Panc1 (cell line): ENCODE data around the gene ENKD1. TPM values are rescaled to one million over a fixed set of nuclear protein-coding genes. Genes with fewer than 3 reads are reported as not detected.

Source experiments
- ATAC-seq: fragments of 200-7000 bp; cut with Tn5 transposase; 2 replicates; pipeline ENCODE4 v1.9.1; 2020; ENCODE audit warnings: mild to moderate bottlenecking, moderate library complexity
- BruUV-seq: library from RNA; stranded (reverse); fragments of 400-500 nt; replicated peaks from 2 replicates; lab custom pipeline; 2021; lab: Mats Ljungman, UMichigan
- CTCF ChIA-PET: fragments of 300-600 bp; sonication (Branson Sonifier 250); formaldehyde crosslinking; loops from one replicate; lab custom pipeline; 2022; ENCODE audit warnings: antibody characterized with exemption; lab: Charles Lee
- POLR2A ChIA-PET: fragments of 300-600 bp; sonication (Branson Sonifier 250); formaldehyde crosslinking; loops from one replicate; lab custom pipeline; 2022; ENCODE audit warnings: antibody characterized with exemption; lab: Charles Lee
- DNase-seq: peaks from one replicate; pipeline ENCODE4 v3.0.0-alpha.2; 2010; ENCODE audit warnings: low read depth, low spot score
- H3K27ac ChIP-seq: 2 replicates; pipeline ENCODE4 v1.5.1; 2011; ENCODE audit warnings: mild to moderate bottlenecking, low read length, inconsistent platforms
- H3K27me3 ChIP-seq: fragments of 200-500 bp; sonication (Bioruptor generic); 2 replicates; pipeline ENCODE4 v1.6.0; 2014; ENCODE audit warnings: low read length, inconsistent platforms; ENCODE audit not compliant: control insufficient read depth, insufficient read depth
- H3K36me3 ChIP-seq: fragments of 200-500 bp; sonication (Bioruptor generic); 2 replicates; pipeline ENCODE4 v1.5.1; 2014; ENCODE audit warnings: inconsistent platforms, mild to moderate bottlenecking, low read length, moderate library complexity; ENCODE audit not compliant: control insufficient read depth, insufficient read depth
- H3K4me1 ChIP-seq: 2 replicates; pipeline ENCODE4 v1.5.1; 2011; ENCODE audit warnings: inconsistent platforms, mild to moderate bottlenecking, low read length, moderate library complexity; ENCODE audit not compliant: control insufficient read depth, insufficient read depth
- H3K4me3 ChIP-seq, 2 experiments: 2 replicates each; pipeline ENCODE4 v1.5.1; 2011 to 2012; ENCODE audit warnings: low read depth in 2 of 2, low read length in 2 of 2, mild to moderate bottlenecking in 2 of 2, inconsistent platforms in 1 of 2, moderate library complexity in 1 of 2
- H3K9me3 ChIP-seq: fragments of 200-500 bp; sonication (Bioruptor generic); 2 replicates; pipeline ENCODE4 v1.5.1; 2014; ENCODE audit warnings: low read depth, mild to moderate bottlenecking, inconsistent platforms, low read length, moderate library complexity; ENCODE audit not compliant: control insufficient read depth, insufficient read depth
- POLR2AphosphoS5 ChIP-seq: IDR thresholded peaks from 2 replicates; pipeline ENCODE4 v1.6.1; 2012; ENCODE audit warnings: mild to moderate bottlenecking, low read depth, low read length, moderate library complexity
- REST ChIP-seq, 2 experiments: IDR thresholded peaks; 2 replicates each; pipeline ENCODE4 v1.6.1; 2011 to 2012; ENCODE audit warnings: low read depth in 2 of 2, control low read depth in 1 of 2, low read length in 1 of 2, mild to moderate bottlenecking in 1 of 2, moderate library complexity in 1 of 2; ENCODE audit not compliant: insufficient read depth in 1 of 2
- SIN3A ChIP-seq: IDR thresholded peaks from 2 replicates; pipeline ENCODE4 v1.6.1; 2012; ENCODE audit warnings: low read depth, mild to moderate bottlenecking, low read length, moderate library complexity, borderline replicate concordance; ENCODE audit not compliant: insufficient read depth
- TCF7L2 ChIP-seq: IDR thresholded peaks from 2 replicates; pipeline ENCODE4 v1.6.1; 2011; ENCODE audit warnings: mild to moderate bottlenecking, low read depth, low read length, inconsistent platforms
- in situ Hi-C: cut with HindIII; loops from 2 replicates; pipeline ENCODE4 v1.10.0; 2016; ENCODE audit warnings: low sequenced_read_pairs, low pct_unique_long_range_greater_than_20kb
- intact Hi-C: fragments of 100-400 bp; cut with micrococcal nuclease; formaldehyde crosslinking; loops from one replicate; pipeline ENCODE4 v1.10.0; 2022; ENCODE audit not compliant: unreplicated experiment
- total RNA-seq: library from RNA; stranded (reverse); gene quantifications from one replicate; pipeline ENCODE4 v1.2.1, GENCODE V29; 2021; ENCODE audit not compliant: unreplicated experiment
- TF ChIP-seq, protein P1 (sequence below): fragments of 450-650 bp; IDR thresholded peaks from 2 replicates; pipeline ENCODE4 v1.5.1; 2017; ENCODE audit warnings: mild to moderate bottlenecking

Gene ENKD1
- total RNA-seq, 1 experiment from 2014 or later: 14.6 TPM

DNA sequence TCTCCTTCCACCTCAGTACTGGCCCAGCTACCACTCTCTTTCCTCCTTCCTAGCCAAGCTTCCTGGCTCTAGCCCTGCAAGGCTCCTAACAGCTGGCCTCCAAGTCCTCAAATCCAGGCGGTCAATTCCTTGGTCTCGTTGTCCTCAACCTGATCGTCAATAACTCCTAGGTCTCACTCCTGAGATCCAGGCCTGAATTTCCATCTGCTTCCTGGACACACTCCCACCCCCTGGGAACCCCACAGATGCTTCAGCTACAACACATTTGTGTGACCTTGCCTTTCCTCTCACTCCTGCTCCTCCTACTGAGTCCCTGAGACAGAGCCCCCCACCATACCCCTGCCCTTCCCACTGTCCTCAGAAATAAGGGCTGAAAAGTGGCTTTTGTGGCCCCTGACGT, 2.3 kb downstream of the ENKD1 start:
- in situ Hi-C loops: no loop called here
- POLR2A ChIA-PET: no interaction called here
- ATAC-seq: no peak

DNA sequence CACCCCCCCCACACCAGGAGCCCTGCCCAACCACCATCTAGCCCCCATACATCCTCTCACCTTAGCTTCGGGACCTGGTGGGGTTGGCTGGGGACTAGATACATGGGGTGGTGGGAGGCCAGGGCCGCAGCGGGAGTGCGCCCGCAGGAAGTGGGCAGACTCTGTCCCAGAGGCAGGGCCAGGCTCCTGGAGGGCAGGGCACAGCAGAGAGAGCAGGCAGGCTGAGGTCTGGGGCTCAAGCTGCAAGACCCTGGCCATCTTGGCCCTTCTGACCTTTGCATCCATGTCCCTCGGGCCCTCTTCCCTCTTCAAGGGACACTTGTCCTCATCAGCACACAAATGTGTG, 2.7 kb downstream of the ENKD1 start:
- intact Hi-C loops: no loop called here
- ChIA-PET POLR2A (no interaction called here), CTCF (no interaction called here)
- no peak overlapping the region for H3K27ac ChIP-seq
- no peak for TF ChIP-seq REST (IDR thresholded peaks at IDR 0.05; ENCODE audit: insufficient read depth in 1 of 2, low read depth in 2 of 2, low read length in 1 of 2)
- TF ChIP-seq, protein P1, sequence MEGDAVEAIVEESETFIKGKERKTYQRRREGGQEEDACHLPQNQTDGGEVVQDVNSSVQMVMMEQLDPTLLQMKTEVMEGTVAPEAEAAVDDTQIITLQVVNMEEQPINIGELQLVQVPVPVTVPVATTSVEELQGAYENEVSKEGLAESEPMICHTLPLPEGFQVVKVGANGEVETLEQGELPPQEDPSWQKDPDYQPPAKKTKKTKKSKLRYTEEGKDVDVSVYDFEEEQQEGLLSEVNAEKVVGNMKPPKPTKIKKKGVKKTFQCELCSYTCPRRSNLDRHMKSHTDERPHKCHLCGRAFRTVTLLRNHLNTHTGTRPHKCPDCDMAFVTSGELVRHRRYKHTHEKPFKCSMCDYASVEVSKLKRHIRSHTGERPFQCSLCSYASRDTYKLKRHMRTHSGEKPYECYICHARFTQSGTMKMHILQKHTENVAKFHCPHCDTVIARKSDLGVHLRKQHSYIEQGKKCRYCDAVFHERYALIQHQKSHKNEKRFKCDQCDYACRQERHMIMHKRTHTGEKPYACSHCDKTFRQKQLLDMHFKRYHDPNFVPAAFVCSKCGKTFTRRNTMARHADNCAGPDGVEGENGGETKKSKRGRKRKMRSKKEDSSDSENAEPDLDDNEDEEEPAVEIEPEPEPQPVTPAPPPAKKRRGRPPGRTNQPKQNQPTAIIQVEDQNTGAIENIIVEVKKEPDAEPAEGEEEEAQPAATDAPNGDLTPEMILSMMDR: peak; percentile 4; the same call in 1 of the 2 replicates
- H3K9me3 ChIP-seq: no peaks in the 10 kb centered on the region
- BruUV-seq: no TSS peak
- DNase-seq (no peak), ATAC-seq (no peak)
- H3K36me3 ChIP-seq: peaks cover 2% of the 10 kb centered on the region; the same call in 1 of the 2 replicates
- peaks cover 15% of the 10 kb centered on the region for H3K4me1 ChIP-seq
- no peaks in the 10 kb centered on the region for H3K27me3 ChIP-seq
- no peak overlapping the region for H3K4me3 ChIP-seq
- in situ Hi-C loops: no loop called here

More for the DNA sequence above, 2.3 kb downstream of the ENKD1 start:
- BruUV-seq: no TSS peak
- H3K4me1 ChIP-seq: peaks cover 14% of the 10 kb centered on the region
- no peaks in the 10 kb centered on the region for H3K27me3 ChIP-seq
- intact Hi-C loops: no loop called here
- CTCF ChIA-PET: no interaction called here
- H3K4me3 ChIP-seq: no peak overlapping the region
- no peak for DNase-seq
- H3K36me3 ChIP-seq: peaks cover 2% of the 10 kb centered on the region; the same call in 1 of the 2 replicates
- H3K9me3 ChIP-seq: no peaks in the 10 kb centered on the region
- TF ChIP-seq, protein P1: no peak
- no peak for TF ChIP-seq REST (IDR thresholded peaks at IDR 0.05; ENCODE audit: insufficient read depth in 1 of 2, low read depth in 2 of 2, low read length in 1 of 2)
- TF ChIP-seq TCF7L2: no peak
- no peak for TF ChIP-seq POLR2AphosphoS5
- TF ChIP-seq SIN3A: no peak
- H3K27ac ChIP-seq: no peak overlapping the region
